ENCODE data around the gene DOCK4.

DOCK4 gene

GRCh38 chr7:111740942-111741341, 465.3 kb downstream of the DOCK4 start:
- Mint-ChIP-seq H3K27me3 (peaks cover 9 to 24% of the 10 kb centered on the region in 2 donors), H3K9me3 (no peaks in the 10 kb centered on the region), H3K4me3 (no peak overlapping the region), H3K4me1 (ENCODE audit: low read depth in 2 of 2) (no peaks in the 10 kb centered on the region), H3K27ac (no peak overlapping the region), H3K36me3 (ENCODE audit: insufficient read depth) (peaks cover 3% of the 10 kb centered on the region)
- DNase-seq (no peak), ATAC-seq (replicated peaks) (no peak)

- H3K36me3 Mint-ChIP-seq (ENCODE audit: insufficient read depth) = no peaks in the 10 kb centered on the region
- ATAC-seq (replicated peaks) (no peak), DNase-seq (no peak)
- H3K4me3 Mint-ChIP-seq = no peak overlapping the region
- H3K4me1 Mint-ChIP-seq (ENCODE audit: low read depth in 2 of 2) = no peaks in the 10 kb centered on the region
- no peaks in the 10 kb centered on the region for H3K9me3 Mint-ChIP-seq
- H3K27me3 Mint-ChIP-seq = peaks cover 19 to 35% of the 10 kb centered on the region in 2 donors
- no peak overlapping the region for H3K27ac Mint-ChIP-seq
Observed at GRCh38 chr7:111736552-111736874, 469.7 kb downstream of the DOCK4 start.

- Mint-ChIP-seq H3K27ac (no peak overlapping the region), H3K27me3 (peaks cover 19 to 35% of the 10 kb centered on the region in 2 donors), H3K4me1 (ENCODE audit: low read depth in 2 of 2) (no peaks in the 10 kb centered on the region), H3K36me3 (ENCODE audit: insufficient read depth) (no peaks in the 10 kb centered on the region), H3K4me3 (no peak overlapping the region), H3K9me3 (no peaks in the 10 kb centered on the region)
- DNase-seq = peak; percentile 49 to 61 (median 54)
- ATAC-seq (replicated peaks) = peak; percentile 54
Observed at GRCh38 chr7:111735661-111736551, 470.3 kb downstream of the DOCK4 start.

GRCh38 chr7:111734954-111735660, 471.1 kb downstream of the DOCK4 start:
- Mint-ChIP-seq H3K36me3 (ENCODE audit: insufficient read depth) (no peaks in the 10 kb centered on the region), H3K9me3 (no peaks in the 10 kb centered on the region), H3K4me1 (ENCODE audit: low read depth in 2 of 2) (no peaks in the 10 kb centered on the region), H3K27me3 (peaks cover 19 to 35% of the 10 kb centered on the region in 2 donors), H3K27ac (no peak overlapping the region), H3K4me3 (no peak overlapping the region)
- DNase-seq = no peak
- no peak for ATAC-seq (replicated peaks)

GRCh38 chr7:111732923-111733322, 473.3 kb downstream of the DOCK4 start:
- Mint-ChIP-seq H3K9me3 (no peaks in the 10 kb centered on the region), H3K36me3 (ENCODE audit: insufficient read depth) (no peaks in the 10 kb centered on the region), H3K27me3 (peaks cover 19 to 35% of the 10 kb centered on the region in 2 donors), H3K27ac (no peak overlapping the region), H3K4me1 (ENCODE audit: low read depth in 2 of 2) (no peaks in the 10 kb centered on the region), H3K4me3 (no peak overlapping the region)
- DNase-seq = no peak
- ATAC-seq (replicated peaks) = no peak

GRCh38 chr7:111730476-111731300, 475.5 kb downstream of the DOCK4 start:
- no peaks in the 10 kb centered on the region for H3K36me3 Mint-ChIP-seq (ENCODE audit: insufficient read depth)
- no peaks in the 10 kb centered on the region for H3K4me1 Mint-ChIP-seq (ENCODE audit: low read depth in 2 of 2)
- H3K9me3 Mint-ChIP-seq = no peaks in the 10 kb centered on the region
- H3K4me3 Mint-ChIP-seq = no peak overlapping the region
- ATAC-seq (replicated peaks) (no peak), DNase-seq (no peak)
- peaks cover 8 to 26% of the 10 kb centered on the region in 2 donors for H3K27me3 Mint-ChIP-seq
- no peak overlapping the region for H3K27ac Mint-ChIP-seq

GRCh38 chr7:111730057-111730456, 476.1 kb downstream of the DOCK4 start:
- no peak overlapping the region for H3K4me3 Mint-ChIP-seq
- H3K9me3 Mint-ChIP-seq = no peaks in the 10 kb centered on the region
- ATAC-seq (replicated peaks) = no peak
- DNase-seq = no peak
- H3K27me3 Mint-ChIP-seq = peaks cover 6 to 32% of the 10 kb centered on the region in 2 donors
- H3K4me1 Mint-ChIP-seq (ENCODE audit: low read depth in 2 of 2) = no peaks in the 10 kb centered on the region
- no peaks in the 10 kb centered on the region for H3K36me3 Mint-ChIP-seq (ENCODE audit: insufficient read depth)
- no peak overlapping the region for H3K27ac Mint-ChIP-seq

GRCh38 chr7:111729483-111729882, 476.7 kb downstream of the DOCK4 start:
- H3K4me1 Mint-ChIP-seq (ENCODE audit: low read depth in 2 of 2) = no peaks in the 10 kb centered on the region
- H3K4me3 Mint-ChIP-seq = no peak overlapping the region
- DNase-seq (no peak), ATAC-seq (replicated peaks) (no peak)
- H3K27ac Mint-ChIP-seq = no peak overlapping the region
- H3K9me3 Mint-ChIP-seq = no peaks in the 10 kb centered on the region
- no peaks in the 10 kb centered on the region for H3K36me3 Mint-ChIP-seq (ENCODE audit: insufficient read depth)
- peaks cover 6 to 32% of the 10 kb centered on the region in 2 donors for H3K27me3 Mint-ChIP-seq

- Mint-ChIP-seq H3K27ac (no peak overlapping the region), H3K27me3 (peaks cover 12 to 34% of the 10 kb centered on the region in 2 donors), H3K4me3 (no peak overlapping the region), H3K36me3 (ENCODE audit: insufficient read depth) (no peaks in the 10 kb centered on the region), H3K9me3 (no peaks in the 10 kb centered on the region), H3K4me1 (ENCODE audit: low read depth in 2 of 2) (no peaks in the 10 kb centered on the region)
- no peak for DNase-seq
- ATAC-seq (replicated peaks) = no peak
Observed at GRCh38 chr7:111728635-111728995, 477.6 kb downstream of the DOCK4 start.

- H3K27ac Mint-ChIP-seq = no peak overlapping the region
- H3K27me3 Mint-ChIP-seq = peaks cover 12 to 34% of the 10 kb centered on the region in 2 donors
Observed at GRCh38 chr7:111727905-111728634, 478.1 kb downstream of the DOCK4 start.

GRCh38 chr7:111718886-111719285, 487.3 kb downstream of the DOCK4 start:
- no peak for DNase-seq
- Mint-ChIP-seq H3K36me3 (ENCODE audit: insufficient read depth) (no peaks in the 10 kb centered on the region), H3K4me1 (ENCODE audit: low read depth in 2 of 2) (no peaks in the 10 kb centered on the region), H3K9me3 (no peaks in the 10 kb centered on the region), H3K27ac (no peak overlapping the region), H3K4me3 (no peak overlapping the region), H3K27me3 (peaks cover 2 to 12% of the 10 kb centered on the region in 2 donors)
- no peak for ATAC-seq (replicated peaks)

More at GRCh38 chr7:111727905-111728634, 478.1 kb downstream of the DOCK4 start:
- ATAC-seq (replicated peaks) (no peak), DNase-seq (no peak)
- Mint-ChIP-seq H3K4me1 (ENCODE audit: low read depth in 2 of 2) (no peaks in the 10 kb centered on the region), H3K4me3 (no peak overlapping the region), H3K36me3 (ENCODE audit: insufficient read depth) (no peaks in the 10 kb centered on the region), H3K9me3 (no peaks in the 10 kb centered on the region)

GRCh38 chr7:111711426-111712065, 494.7 kb downstream of the DOCK4 start:
- Mint-ChIP-seq H3K27ac (no peak overlapping the region), H3K36me3 (ENCODE audit: insufficient read depth) (no peaks in the 10 kb centered on the region), H3K27me3 (peaks cover 31 to 43% of the 10 kb centered on the region in 2 donors), H3K9me3 (no peaks in the 10 kb centered on the region), H3K4me3 (no peak overlapping the region), H3K4me1 (ENCODE audit: low read depth in 2 of 2) (no peaks in the 10 kb centered on the region)
- DNase-seq (no peak), ATAC-seq (replicated peaks) (no peak)
